ENCODE measurements around the gene ARL17A. TPM values are rescaled to one million over a fixed set of nuclear protein-coding genes. Genes with fewer than 3 reads are reported as not detected.
"Not testable (repeated sequence)": the region's sequence is repeated elsewhere in the genome, so short reads cannot be mapped to it uniquely, and the experiment has no call there.

Gene ARL17A
- polyA plus RNA-seq, 1 experiment, result 5.4 TPM

DNA sequence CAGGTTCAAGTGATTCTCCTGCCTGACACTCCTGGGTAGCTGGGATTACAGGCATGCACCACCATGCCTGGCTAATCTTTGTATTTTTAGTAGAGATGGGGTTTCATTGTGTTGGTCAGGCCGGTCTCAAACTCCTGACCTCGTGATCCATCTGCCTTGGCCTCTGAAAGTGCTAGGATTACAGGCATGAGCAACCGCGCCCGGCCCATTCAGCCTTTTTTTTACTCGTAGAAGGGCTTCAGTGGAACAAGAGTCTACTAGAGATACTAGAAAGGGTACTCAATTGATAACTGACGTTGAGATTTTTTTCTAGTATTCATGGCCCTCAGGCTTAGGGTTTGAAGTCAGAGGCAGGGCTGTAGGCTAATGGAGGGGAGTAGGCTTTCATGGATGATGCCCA is 73.6 kb downstream of the ARL17A start:
- H3K27ac ChIP-seq (ENCODE audit: low read depth, low read length); CTCF ChIA-PET; H3K4me3 ChIP-seq (ENCODE audit: low read depth, low read length); POLR2A ChIA-PET; H3K9me3 ChIP-seq (ENCODE audit: control insufficient read depth, insufficient read depth, low read length); DNase-seq (ENCODE audit: low read depth, low spot score); H3K27me3 ChIP-seq (ENCODE audit: control insufficient read depth, insufficient read depth, low read length): not testable (repeated sequence)

DNA sequence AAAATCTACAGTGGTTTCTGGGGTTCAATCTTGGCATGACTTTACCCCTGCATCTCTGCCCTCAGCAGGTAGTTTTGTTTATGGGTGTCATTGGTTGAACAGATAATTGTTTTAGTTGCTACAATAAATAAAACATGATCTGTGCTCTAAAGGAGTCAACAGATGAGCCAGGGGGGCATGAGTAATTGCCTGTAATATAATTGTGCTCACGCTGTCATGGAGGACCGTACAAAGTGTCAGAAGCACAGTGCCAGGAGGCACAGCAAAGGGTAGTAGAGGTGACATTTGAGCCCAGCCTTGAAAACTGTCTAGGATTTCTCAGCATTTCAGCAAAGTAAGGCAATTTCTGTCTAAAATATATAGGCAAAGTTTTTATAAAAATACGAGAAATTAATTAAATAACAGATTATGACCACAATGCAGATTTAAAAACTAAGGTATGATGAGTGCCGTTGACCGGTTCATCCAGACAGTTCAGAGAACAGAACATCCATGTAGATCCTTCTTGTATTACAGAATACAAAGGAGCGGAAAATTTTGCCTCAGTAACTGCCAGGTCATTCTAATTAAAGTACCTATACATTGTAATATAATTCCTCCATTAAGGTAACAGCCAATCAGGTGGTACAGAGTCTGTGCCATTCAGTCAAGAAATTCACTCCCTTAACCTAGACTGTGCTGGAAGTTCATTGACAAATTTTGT is 79.9 kb downstream of the ARL17A start:
- H3K27ac ChIP-seq (ENCODE audit: low read depth, low read length); CTCF ChIA-PET; H3K9me3 ChIP-seq (ENCODE audit: control insufficient read depth, insufficient read depth, low read length); H3K4me3 ChIP-seq (ENCODE audit: low read depth, low read length); H3K27me3 ChIP-seq (ENCODE audit: control insufficient read depth, insufficient read depth, low read length); DNase-seq (ENCODE audit: low read depth, low spot score); POLR2A ChIA-PET: not testable (repeated sequence)

DNA sequence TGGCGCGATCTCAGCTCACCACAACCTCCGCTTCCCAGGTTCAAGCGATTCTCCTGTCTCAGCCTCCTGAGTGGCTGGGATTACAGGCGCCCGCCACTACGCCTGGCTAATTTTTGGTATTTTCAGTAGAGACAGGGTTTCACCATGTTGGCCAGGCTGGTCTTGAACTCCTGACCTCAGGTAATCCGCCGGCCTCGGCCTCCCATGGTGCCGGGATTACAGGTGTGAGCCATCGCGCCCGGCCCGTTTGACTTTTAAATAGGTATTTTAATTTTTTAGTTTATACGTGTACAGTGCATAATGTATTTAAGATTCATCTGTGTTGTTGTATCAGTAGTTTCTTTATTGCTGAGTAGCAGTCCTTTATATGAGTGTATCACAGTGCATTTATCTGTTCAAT is 87.5 kb downstream of the ARL17A start:
- H3K27ac ChIP-seq (ENCODE audit: low read depth, low read length); POLR2A ChIA-PET; DNase-seq (ENCODE audit: low read depth, low spot score); H3K4me3 ChIP-seq (ENCODE audit: low read depth, low read length); CTCF ChIA-PET; H3K27me3 ChIP-seq (ENCODE audit: control insufficient read depth, insufficient read depth, low read length); H3K9me3 ChIP-seq (ENCODE audit: control insufficient read depth, insufficient read depth, low read length): not testable (repeated sequence)

DNA sequence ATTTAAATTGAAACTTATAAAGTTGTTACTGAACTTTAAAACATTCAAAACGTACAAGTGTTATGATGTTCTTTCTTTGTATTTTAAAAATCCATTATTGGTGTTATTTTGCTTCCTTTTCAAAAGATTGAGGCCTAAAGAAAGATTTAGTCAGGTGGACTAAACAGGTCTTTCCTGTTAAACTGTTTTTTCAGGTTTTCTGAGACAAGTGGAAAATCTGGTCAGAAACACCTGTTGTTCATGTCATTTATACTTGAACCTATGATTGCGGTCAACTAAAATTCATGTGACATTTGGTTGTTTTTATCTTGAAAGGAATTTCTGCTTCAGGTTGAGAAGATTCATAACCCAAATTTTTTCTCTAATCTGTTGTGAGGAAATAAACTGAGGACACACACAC is 98.2 kb downstream of the ARL17A start:
- DNase-seq (ENCODE audit: low read depth, low spot score); H3K4me3 ChIP-seq (ENCODE audit: low read depth, low read length); POLR2A ChIA-PET; H3K27ac ChIP-seq (ENCODE audit: low read depth, low read length); H3K9me3 ChIP-seq (ENCODE audit: control insufficient read depth, insufficient read depth, low read length); H3K27me3 ChIP-seq (ENCODE audit: control insufficient read depth, insufficient read depth, low read length); CTCF ChIA-PET: not testable (repeated sequence)

DNA sequence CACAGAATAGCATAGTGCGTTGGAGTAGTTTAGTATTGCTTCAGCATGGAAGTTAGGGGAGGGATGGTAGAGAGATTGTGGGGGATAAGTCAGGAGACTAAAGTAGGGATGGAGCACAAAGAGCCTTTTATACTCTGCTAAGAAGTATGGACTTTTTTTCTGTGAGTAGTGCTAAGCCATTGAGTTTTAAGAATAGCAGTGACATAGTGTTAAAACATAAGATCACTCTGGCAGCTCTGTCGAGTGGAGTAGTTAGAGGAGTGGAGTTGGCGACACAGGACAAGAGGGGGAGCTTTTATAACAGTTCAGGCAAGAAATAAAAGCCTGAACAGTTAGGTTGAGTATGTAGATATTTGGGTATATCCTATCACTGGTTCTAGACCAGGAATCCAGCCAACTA is 100.7 kb downstream of the ARL17A start:
- H3K27ac ChIP-seq (ENCODE audit: low read depth, low read length); H3K27me3 ChIP-seq (ENCODE audit: control insufficient read depth, insufficient read depth, low read length); H3K9me3 ChIP-seq (ENCODE audit: control insufficient read depth, insufficient read depth, low read length); DNase-seq (ENCODE audit: low read depth, low spot score); H3K4me3 ChIP-seq (ENCODE audit: low read depth, low read length); CTCF ChIA-PET; POLR2A ChIA-PET: not testable (repeated sequence)

DNA sequence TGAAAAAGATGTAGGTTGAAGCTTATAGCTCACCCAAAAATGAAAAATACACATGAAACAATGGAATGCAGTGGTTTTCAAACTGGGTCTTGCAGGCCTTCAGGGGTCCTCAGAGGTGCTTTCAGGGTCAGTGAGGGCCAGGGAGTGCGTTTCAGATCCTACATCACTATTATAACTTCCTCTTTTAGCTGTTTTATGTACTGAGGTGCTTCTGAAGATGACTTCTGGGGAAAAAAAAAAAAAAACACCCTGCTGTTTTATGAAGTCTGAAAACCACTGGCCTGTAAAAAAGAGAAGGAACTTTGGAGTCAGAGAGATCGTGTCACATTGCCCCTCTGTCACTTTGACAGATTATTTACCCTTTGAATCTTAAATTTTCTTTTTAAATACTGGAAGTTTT is 103.9 kb downstream of the ARL17A start:
- H3K9me3 ChIP-seq (ENCODE audit: control insufficient read depth, insufficient read depth, low read length); CTCF ChIA-PET; H3K4me3 ChIP-seq (ENCODE audit: low read depth, low read length); H3K27me3 ChIP-seq (ENCODE audit: control insufficient read depth, insufficient read depth, low read length); POLR2A ChIA-PET; DNase-seq (ENCODE audit: low read depth, low spot score); H3K27ac ChIP-seq (ENCODE audit: low read depth, low read length): not testable (repeated sequence)

DNA sequence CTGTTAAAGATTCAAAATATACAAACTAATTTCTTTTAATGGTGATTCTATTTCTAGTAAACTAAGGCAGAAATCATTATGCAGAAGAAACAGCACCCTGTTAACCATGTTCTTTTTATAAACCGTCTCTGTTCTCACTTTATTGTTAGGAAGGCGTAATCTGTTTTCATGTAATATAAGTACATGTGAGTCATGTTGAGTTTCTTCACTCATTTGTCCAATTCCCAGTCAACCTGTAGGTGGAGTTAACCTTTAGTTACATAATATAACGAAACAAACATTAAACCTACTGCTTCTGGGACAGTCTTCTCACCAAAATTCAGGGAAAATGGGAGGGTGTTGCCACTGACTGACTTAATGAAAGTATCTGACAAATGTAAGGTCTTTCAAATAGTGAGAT is 105.0 kb downstream of the ARL17A start:
- H3K27ac ChIP-seq (ENCODE audit: low read depth, low read length); H3K9me3 ChIP-seq (ENCODE audit: control insufficient read depth, insufficient read depth, low read length); POLR2A ChIA-PET; CTCF ChIA-PET; H3K27me3 ChIP-seq (ENCODE audit: control insufficient read depth, insufficient read depth, low read length); H3K4me3 ChIP-seq (ENCODE audit: low read depth, low read length); DNase-seq (ENCODE audit: low read depth, low spot score): not testable (repeated sequence)

DNA sequence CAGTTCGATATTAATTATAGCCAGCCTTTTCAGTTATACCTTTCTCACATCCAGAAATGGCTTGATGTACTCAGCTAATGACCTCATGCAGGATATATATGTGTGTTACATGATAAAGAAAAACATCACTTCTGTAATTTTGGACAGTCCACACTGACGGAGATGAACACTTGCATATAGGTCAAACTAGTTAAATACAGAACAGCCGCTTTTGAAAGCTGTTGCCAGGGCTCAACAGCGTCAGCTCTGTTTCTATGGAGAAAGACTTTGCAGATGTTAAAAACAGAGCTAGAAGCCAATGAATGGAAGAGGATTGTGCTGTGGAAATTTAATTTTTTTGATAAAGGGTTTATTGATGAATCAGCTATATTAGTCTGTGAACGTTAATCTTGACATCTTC is 111.9 kb downstream of the ARL17A start:
- POLR2A ChIA-PET; H3K27me3 ChIP-seq (ENCODE audit: control insufficient read depth, insufficient read depth, low read length); H3K27ac ChIP-seq (ENCODE audit: low read depth, low read length); DNase-seq (ENCODE audit: low read depth, low spot score); H3K9me3 ChIP-seq (ENCODE audit: control insufficient read depth, insufficient read depth, low read length); H3K4me3 ChIP-seq (ENCODE audit: low read depth, low read length); CTCF ChIA-PET: not testable (repeated sequence)

Small RNA genes lying within 50 kb of the gene (small RNA-seq; reads per million reads assigned to genes)
- gene RN7SL199P (ENCODE audit: insufficient read length, low read depth), result not detected

Other genes with a start within 250 kb of the ARL17A start
- 8.6 TPM in 2 replicates for gene ARL17B, start 217.9 kb downstream of the ARL17A start, polyA plus RNA-seq (2011; rRNA removed)
- 3.8 and 4.0 TPM in 2 replicates for gene LRRC37A2, start 67.2 kb downstream of the ARL17A start, polyA plus RNA-seq (2011; rRNA removed)
- 71.5 and 86.2 TPM in 2 replicates for gene NSF, start 11.0 kb upstream of the ARL17A start, polyA plus RNA-seq (2011; rRNA removed)
- gene WNT3, start 239.0 kb upstream of the ARL17A start, polyA plus RNA-seq (2011; rRNA removed), result 1.1 and 1.4 TPM in 2 replicates

Measured in AG04450 (cell line).